Tibial artery (tissue), 4 donors: ENCODE results near the gene STKLD1.

Experiments used
- DNase-seq, 2 donors: peaks; one replicate each; pipeline ENCODE4 v3.0.0-alpha.2; 2019
- H3K27ac ChIP-seq, 2 donors: fragments of 200-600 bp; sonication (generic) in 1 of 2; 1 replicate in 1 of 2; 2 replicates in 1 of 2; pipeline ENCODE4 v1.5.1; 2018 to 2019; ENCODE audit warnings: mild to moderate bottlenecking in 1 of 2
- H3K27me3 ChIP-seq, 2 donors: fragments of 200-600 bp; sonication (generic) in 1 of 2; one replicate each; pipeline versions ENCODE4 v1.5.1 to v1.6.0; 2016 to 2019
- H3K36me3 ChIP-seq, 3 donors: fragments of 200-600 bp; sonication (generic) in 2 of 3; one replicate each; pipeline ENCODE4 v1.5.1; 2016 to 2019; ENCODE audit warnings: mild to moderate bottlenecking in 2 of 3
- H3K4me1 ChIP-seq, 4 donors: fragments of 200-600 bp; sonication (generic) in 2 of 4; 1 replicate in 3 of 4; 2 replicates in 1 of 4; pipeline ENCODE4 v1.5.1; 2016 to 2019
- H3K4me3 ChIP-seq, 2 donors: fragments of 200-600 bp; sonication (generic) in 1 of 2; 1 replicate in 1 of 2; 2 replicates in 1 of 2; pipeline ENCODE4 v1.5.1; 2018 to 2019; ENCODE audit warnings: mild to moderate bottlenecking in 2 of 2
- H3K9me3 ChIP-seq, 3 donors: fragments of 200-600 bp; sonication (generic) in 1 of 3; one replicate each; pipeline ENCODE4 v1.5.1; 2016 to 2019
- CTCF ChIP-seq, 2 experiments: fragments of 200-600 bp in 1 of 2; fragments of 450-650 bp in 1 of 2; IDR thresholded peaks; one replicate each; pipeline ENCODE4 v1.5.1; 2017 to 2019; ENCODE audit warnings: antibody characterized with exemption in 2 of 2, mild to moderate bottlenecking in 1 of 2, moderate library complexity in 1 of 2
- intact Hi-C: fragments of 100-400 bp; cut with DNase I; formaldehyde crosslinking; loops from one replicate; pipeline ENCODE4 v1.15.0; 2023; ENCODE audit warnings: low total_unique reads

STKLD1 gene

GRCh38 chr9:133354766-133355165, 21.4 kb upstream of the STKLD1 start:
- peaks cover 28 to 60% (median 33%) of the 10 kb centered on the region in 3 donors for H3K36me3 ChIP-seq
- H3K4me3 ChIP-seq, result no peak overlapping the region
- H3K9me3 ChIP-seq, result no peaks in the 10 kb centered on the region
- TF ChIP-seq CTCF (IDR thresholded peaks at IDR 0.05), result no peak
- peaks cover 0 to 41% (median 27%) of the 10 kb centered on the region in 4 donors for H3K4me1 ChIP-seq
- DNase-seq, result no peak
- no peak overlapping the region for H3K27ac ChIP-seq
- no peaks in the 10 kb centered on the region for H3K27me3 ChIP-seq
- intact Hi-C loops, result no loop called here

GRCh38 chr9:133355881-133356357, 20.2 kb upstream of the STKLD1 start:
- H3K27me3 ChIP-seq, result no peaks in the 10 kb centered on the region
- peak overlapping the region; percentile 74 to 79 for H3K27ac ChIP-seq
- peak overlapping the region; percentile 70 to 94 for H3K4me3 ChIP-seq
- H3K4me1 ChIP-seq, result peaks cover 0 to 36% (median 27%) of the 10 kb centered on the region in 4 donors
- intact Hi-C loops, result no loop called here
- DNase-seq, result no peak
- no peaks in the 10 kb centered on the region for H3K9me3 ChIP-seq
- no peak for TF ChIP-seq CTCF (IDR thresholded peaks at IDR 0.05)
- H3K36me3 ChIP-seq, result peaks cover 17 to 60% (median 21%) of the 10 kb centered on the region in 3 donors

DNA sequence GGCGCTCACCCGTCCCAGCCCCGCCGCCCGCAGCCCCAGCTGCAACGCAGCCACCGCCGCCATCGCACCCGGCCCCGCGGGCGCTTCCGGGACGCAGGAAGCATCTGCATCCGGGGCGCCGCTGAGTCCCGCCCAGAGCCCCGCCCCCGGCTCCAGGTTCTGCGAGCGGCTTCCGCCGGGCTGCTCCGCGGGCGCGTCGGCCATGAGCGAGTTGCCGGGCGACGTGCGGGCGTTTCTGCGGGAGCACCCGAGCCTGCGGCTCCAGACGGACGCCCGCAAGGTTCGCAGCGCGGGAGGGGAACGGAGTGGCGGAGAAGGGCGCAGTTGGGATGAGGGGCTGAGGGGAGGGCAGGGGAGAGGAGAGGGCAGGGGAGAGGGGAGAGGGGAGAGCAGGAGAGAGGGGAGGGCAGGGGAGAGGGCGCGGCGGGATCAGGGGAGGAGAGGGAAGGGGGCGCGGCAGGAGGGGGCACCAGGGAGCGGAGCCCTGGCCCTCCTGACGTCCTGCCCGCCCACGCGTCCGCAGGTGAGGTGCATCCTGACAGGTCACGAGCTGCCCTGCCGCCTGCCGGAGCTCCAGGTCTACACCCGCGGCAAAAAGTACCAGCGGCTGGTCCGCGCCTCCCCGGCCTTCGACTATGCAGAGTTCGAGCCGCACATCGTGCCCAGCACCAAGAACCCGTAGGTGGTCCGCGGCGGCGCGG, 19.6 kb upstream of the STKLD1 start, which contains the start of the genes SURF1 and SURF2:
Gene SURF1 (minus strand): TSS at position 97 of the 701 bp plus-strand sequence. CDS start 34 bp downstream, at position 63.
Gene SURF2 (plus strand): TSS at position 160 of the 701 bp plus-strand sequence. CDS start 43 bp downstream, at position 203.
- no peaks in the 10 kb centered on the region for H3K27me3 ChIP-seq
- peak within 1 kb of the TSS; percentile 74 to 79 for H3K27ac ChIP-seq
- H3K4me1 ChIP-seq, result peaks cover 0 to 36% (median 27%) of the 10 kb centered on the region in 4 donors
- TF ChIP-seq CTCF (IDR thresholded peaks at IDR 0.05), result no peak
- peak; percentile 83 to 93 for DNase-seq
- H3K36me3 ChIP-seq, result peaks cover 10 to 60% (median 20%) of the 10 kb centered on the region in 3 donors
- peak within 1 kb of the TSS; percentile 70 to 94 for H3K4me3 ChIP-seq
- H3K9me3 ChIP-seq, result no peaks in the 10 kb centered on the region
- intact Hi-C loops, result no loop called here

- intact Hi-C loops, result no loop called here
- Histone ChIP-seq H3K27ac (no peak overlapping the region), H3K36me3 (peaks cover 9 to 60% (median 19%) of the 10 kb centered on the region in 3 donors), H3K9me3 (no peaks in the 10 kb centered on the region), H3K4me1 (peaks cover 0 to 36% (median 27%) of the 10 kb centered on the region in 4 donors), H3K4me3 (peak overlapping the region in 1 of 2 donors; percentile 94), H3K27me3 (no peaks in the 10 kb centered on the region)
- no peak for TF ChIP-seq CTCF (IDR thresholded peaks at IDR 0.05)
- no peak for DNase-seq
Measured at GRCh38 chr9:133357656-133358055, 18.5 kb upstream of the STKLD1 start.

GRCh38 chr9:133359399-133360175, 16.6 kb upstream of the STKLD1 start:
- no peak for DNase-seq
- no peaks in the 10 kb centered on the region for H3K9me3 ChIP-seq
- H3K27ac ChIP-seq, result no peak overlapping the region
- peaks cover 0 to 36% (median 25%) of the 10 kb centered on the region in 4 donors for H3K4me1 ChIP-seq
- H3K36me3 ChIP-seq, result peaks cover 27 to 64% (median 34%) of the 10 kb centered on the region in 3 donors
- intact Hi-C loops, result no loop called here
- no peak overlapping the region for H3K4me3 ChIP-seq
- TF ChIP-seq CTCF (IDR thresholded peaks at IDR 0.05), result no peak
- H3K27me3 ChIP-seq, result no peaks in the 10 kb centered on the region
